Activated CD4-positive, CD25-positive, alpha-beta regulatory T cell (primary cell): ENCODE measurements around the gene LRRC75B.

Experiments
- DNase-seq, 4 experiments: peaks; one replicate each; lab custom pipeline; 2025; lab: John Stamatoyannopoulos, UW

Gene LRRC75B

GRCh38 chr22:24585461-24585860 is 7.4 kb downstream of the LRRC75B start:
- DNase-seq = no peak

GRCh38 chr22:24584871-24585411 is 7.9 kb downstream of the LRRC75B start:
- DNase-seq = no peak

- no peak for DNase-seq
Measured at GRCh38 chr22:24584166-24584790, 8.6 kb downstream of the LRRC75B start.

- no peak for DNase-seq
Measured at GRCh38 chr22:24583221-24584165, 9.4 kb downstream of the LRRC75B start.

- DNase-seq = no peak
Measured at GRCh38 chr22:24582056-24582814, 10.6 kb downstream of the LRRC75B start.

- no peak for DNase-seq
Measured at GRCh38 chr22:24580276-24580675, 12.6 kb downstream of the LRRC75B start.

GRCh38 chr22:24579258-24579601 is 13.6 kb downstream of the LRRC75B start:
- DNase-seq = no peak

GRCh38 chr22:24578355-24579257 is 14.3 kb downstream of the LRRC75B start:
- no peak for DNase-seq

GRCh38 chr22:24576778-24577177 is 16.1 kb downstream of the LRRC75B start:
- no peak for DNase-seq

- DNase-seq = no peak
Measured at GRCh38 chr22:24571266-24571665, 21.6 kb downstream of the LRRC75B start.

GRCh38 chr22:24567668-24568067 is 25.2 kb downstream of the LRRC75B start:
- no peak for DNase-seq

GRCh38 chr22:24566899-24567511 is 25.9 kb downstream of the LRRC75B start:
- no peak for DNase-seq

- no peak for DNase-seq
Measured at GRCh38 chr22:24565077-24565476, 27.8 kb downstream of the LRRC75B start.

GRCh38 chr22:24564376-24565058 is 28.4 kb downstream of the LRRC75B start:
- no peak for DNase-seq

- DNase-seq = no peak
Measured at GRCh38 chr22:24563246-24563645, 29.6 kb downstream of the LRRC75B start.

- DNase-seq = no peak
Measured at GRCh38 chr22:24559471-24559870, 33.4 kb downstream of the LRRC75B start.

- peak; percentile 99 for DNase-seq
Measured at GRCh38 chr22:24555165-24556039, 37.5 kb downstream of the LRRC75B start, which contains the start of gene SNRPD3. Gene SNRPD3 (plus strand): TSS chr22:24555999. CDS start chr22:24557675, 1,676 bp downstream.

- DNase-seq = peak in 2 of 4 experiments; percentile 13 to 31
Measured at GRCh38 chr22:24554313-24555164, 38.3 kb downstream of the LRRC75B start, which contains the start of gene GUCD1. Gene GUCD1 (minus strand): TSS chr22:24555138. CDS start chr22:24554991, 147 bp downstream.
